GM10847 (cell line): ENCODE measurements around the gene STRN4.

Experiments
- POLR2A ChIP-seq: IDR thresholded peaks from 2 replicates; pipeline ENCODE4 v1.6.1; 2011; ENCODE audit not compliant: insufficient read length; ENCODE audit errors: extremely low read depth

STRN4 gene

GRCh38 chr19:46755077-46755852 is 9.0 kb upstream of the STRN4 start:
- TF ChIP-seq POLR2A, result no peak

- TF ChIP-seq POLR2A, result no peak
Observed at GRCh38 chr19:46753420-46754155, 7.3 kb upstream of the STRN4 start.

GRCh38 chr19:46748325-46749109 is 2.3 kb upstream of the STRN4 start:
- no peak for TF ChIP-seq POLR2A

GRCh38 chr19:46745521-46746280 is 549 bp downstream of the STRN4 start, which contains the start of gene FKRP:
Gene FKRP (plus strand): TSS chr19:46746057. CDS start chr19:46755451, 9,394 bp downstream.
- peak; percentile 19 for TF ChIP-seq POLR2A

GRCh38 chr19:46745030-46745429 is 1.2 kb downstream of the STRN4 start:
- no peak for TF ChIP-seq POLR2A

- TF ChIP-seq POLR2A, result no peak
Observed at GRCh38 chr19:46744005-46744691, 2.1 kb downstream of the STRN4 start.

GRCh38 chr19:46742926-46743480 is 3.2 kb downstream of the STRN4 start:
- no peak for TF ChIP-seq POLR2A

GRCh38 chr19:46741447-46741846 is 4.8 kb downstream of the STRN4 start:
- TF ChIP-seq POLR2A, result no peak

- no peak for TF ChIP-seq POLR2A
Observed at GRCh38 chr19:46739290-46739771, 6.9 kb downstream of the STRN4 start.

- no peak for TF ChIP-seq POLR2A
Observed at GRCh38 chr19:46737761-46738171, 8.5 kb downstream of the STRN4 start.

GRCh38 chr19:46737298-46737654 is 9.0 kb downstream of the STRN4 start:
- no peak for TF ChIP-seq POLR2A

GRCh38 chr19:46736531-46737297 is 9.5 kb downstream of the STRN4 start:
- TF ChIP-seq POLR2A, result no peak

GRCh38 chr19:46733690-46734292 is 12.5 kb downstream of the STRN4 start:
- no peak for TF ChIP-seq POLR2A
